T-helper 22 cell (primary cell): ENCODE data around the gene ZNF423.

Experiments
- DNase-seq: peaks from one replicate; pipeline ENCODE4 v3.0.0-alpha.2; 2020; ENCODE audit warnings: low read depth

The ZNF423 gene

DNA sequence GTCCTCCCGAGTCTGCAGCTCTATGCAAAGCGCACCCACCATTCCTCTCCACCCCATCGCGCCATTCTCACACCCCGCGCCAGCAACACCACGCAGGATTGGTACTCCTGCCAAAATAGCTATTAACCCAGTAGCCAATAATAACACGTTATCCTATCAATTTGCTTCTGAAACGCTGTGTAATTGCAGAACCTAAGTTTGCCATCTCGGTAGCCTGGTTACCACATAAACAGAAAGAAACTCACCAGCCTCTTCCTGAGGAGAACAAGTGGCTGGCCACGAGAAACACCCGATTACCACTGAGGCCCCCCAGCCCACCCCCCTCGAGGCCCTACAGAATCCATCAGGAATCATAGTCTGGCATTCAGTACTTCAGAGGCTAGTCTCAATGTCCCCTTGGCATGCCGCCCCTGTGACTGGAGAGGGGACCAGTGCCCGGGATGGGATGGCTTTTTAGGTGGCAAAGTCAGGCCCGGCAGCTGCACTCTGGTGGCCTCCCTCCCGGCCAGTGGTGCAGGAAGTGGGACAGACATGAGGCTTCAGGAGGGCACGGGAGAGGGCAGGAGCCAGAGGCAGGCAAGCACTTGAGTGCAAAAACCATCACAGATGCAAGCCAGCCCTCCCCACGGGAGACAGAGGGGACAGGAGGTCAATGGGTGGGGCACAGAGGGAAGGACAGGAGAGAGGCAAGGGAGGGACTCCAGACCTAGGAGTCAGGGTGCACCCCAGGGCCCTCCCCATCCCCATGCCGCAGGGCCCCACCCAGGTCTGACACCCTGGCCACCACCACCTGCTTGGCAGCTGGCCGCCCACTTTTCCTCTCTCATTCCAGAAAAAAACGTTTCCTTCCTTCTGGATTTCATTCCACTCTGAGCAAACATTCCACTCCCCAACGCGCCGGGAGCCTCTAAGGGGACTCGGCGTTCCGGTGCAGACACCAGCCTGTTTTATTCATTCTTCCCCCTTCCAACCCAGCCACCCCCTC lies 192.5 kb downstream of the ZNF423 start:
- DNase-seq = no peak

DNA sequence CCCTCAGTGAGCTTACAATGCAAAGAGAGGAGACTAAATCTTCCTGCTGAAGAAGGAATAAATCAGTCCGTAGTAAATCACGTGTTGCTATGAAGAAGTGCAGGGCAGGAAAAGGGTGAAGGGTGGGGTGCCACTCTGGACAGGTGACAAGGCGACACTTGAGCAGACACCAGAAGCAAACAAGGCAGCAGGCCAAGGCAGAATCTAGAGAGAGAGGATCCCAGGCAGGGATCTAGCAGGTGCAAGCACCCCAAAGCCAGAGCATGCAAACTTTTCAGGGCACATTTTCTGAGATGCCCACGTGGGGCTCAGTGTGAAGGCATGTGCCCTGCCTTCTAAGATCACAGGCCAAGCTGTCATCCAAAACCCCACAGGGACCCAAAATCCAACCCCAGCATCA lies 193.3 kb downstream of the ZNF423 start:
- no peak for DNase-seq

DNA sequence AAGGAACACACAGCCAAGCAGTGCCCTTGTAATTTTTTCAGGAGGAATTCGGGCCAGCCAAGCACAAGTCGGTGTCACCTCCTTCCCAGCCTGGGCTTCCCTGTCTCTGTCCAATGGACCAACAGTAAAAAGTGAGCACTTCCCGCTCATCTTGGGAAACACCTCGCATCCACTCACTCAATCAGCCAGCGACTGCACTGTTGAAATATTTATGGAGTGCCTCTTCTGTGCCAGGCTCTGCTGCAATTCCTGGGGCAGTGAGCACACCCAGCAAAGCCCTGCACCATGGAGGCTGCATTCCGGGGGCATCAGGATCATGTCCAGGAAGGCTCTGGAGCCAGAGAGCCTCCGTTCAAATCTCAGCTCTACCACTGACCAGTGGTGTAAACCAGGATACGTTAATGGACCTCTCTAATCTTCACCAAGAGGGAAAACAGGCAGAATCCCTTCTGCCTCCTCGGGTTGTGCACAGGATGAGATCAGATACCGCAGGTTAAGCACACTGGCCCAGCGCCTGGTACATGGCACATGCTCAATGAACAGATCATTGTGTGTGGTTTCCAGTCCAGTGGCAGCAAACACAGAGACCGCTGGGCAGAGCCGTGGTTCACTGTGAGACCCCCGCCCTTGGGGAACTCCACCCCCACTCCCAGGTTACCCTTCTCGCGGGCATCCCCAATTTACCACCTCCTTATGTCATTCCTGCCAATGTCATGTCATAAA lies 194.3 kb downstream of the ZNF423 start:
- no peak for DNase-seq

DNA sequence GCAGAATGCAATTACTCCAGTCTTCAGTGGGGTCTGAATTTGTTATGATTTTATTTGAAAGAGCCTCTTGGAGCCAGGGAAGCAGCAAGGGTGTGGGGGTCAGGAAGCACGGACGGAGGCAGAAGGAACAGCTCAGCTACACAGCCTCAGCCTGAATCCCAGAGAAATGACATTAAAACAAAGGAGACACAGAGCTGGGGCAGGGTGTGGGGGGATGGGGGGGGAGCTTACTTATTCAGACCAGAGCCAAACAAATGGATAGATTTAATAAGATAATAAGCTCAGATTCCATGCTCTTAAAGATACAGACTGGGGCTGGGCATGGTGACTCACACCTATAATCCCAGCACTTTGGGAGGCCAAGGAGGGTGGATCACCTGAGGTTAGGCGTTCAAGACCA lies 195.3 kb downstream of the ZNF423 start:
- no peak for DNase-seq

DNA sequence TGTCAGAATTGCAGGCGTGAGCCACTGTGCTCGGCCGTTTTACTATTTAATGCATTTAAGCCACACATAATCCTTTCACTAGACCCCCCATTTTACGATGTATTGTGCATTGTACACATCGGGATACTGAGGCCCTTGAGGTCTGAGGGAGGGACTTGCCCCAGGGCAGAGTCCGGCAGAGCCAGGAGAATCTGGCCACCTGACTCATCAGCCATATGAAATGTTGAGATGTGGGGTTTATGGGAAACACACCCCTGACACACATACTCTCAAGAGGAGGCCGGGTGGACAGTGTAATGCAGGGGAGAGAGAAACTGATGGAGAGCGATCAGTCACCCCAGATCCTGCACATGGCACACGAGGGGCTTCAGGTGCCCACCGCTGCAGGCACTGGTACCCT lies 196.6 kb downstream of the ZNF423 start:
- DNase-seq = no peak

DNA sequence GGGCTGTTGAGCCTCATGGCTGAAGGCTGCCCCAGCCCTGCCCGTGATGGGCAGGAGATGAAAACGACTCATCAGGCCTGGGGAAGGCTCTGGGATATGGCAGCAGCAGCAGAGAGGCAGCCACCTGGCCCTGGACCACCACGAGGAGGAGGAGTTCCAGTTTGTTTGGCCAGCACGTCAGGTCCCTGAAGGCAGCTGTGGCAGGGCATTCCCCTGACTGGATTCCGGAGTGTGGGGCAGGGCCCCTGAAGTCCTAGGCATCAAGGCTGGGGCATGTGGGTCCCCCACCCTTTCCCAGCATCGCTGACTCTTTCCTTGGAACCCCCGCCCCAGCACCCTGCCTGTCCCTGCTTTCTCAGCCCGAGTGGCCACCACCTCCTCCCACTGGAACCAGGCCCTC lies 197.4 kb downstream of the ZNF423 start:
- DNase-seq = no peak

DNA sequence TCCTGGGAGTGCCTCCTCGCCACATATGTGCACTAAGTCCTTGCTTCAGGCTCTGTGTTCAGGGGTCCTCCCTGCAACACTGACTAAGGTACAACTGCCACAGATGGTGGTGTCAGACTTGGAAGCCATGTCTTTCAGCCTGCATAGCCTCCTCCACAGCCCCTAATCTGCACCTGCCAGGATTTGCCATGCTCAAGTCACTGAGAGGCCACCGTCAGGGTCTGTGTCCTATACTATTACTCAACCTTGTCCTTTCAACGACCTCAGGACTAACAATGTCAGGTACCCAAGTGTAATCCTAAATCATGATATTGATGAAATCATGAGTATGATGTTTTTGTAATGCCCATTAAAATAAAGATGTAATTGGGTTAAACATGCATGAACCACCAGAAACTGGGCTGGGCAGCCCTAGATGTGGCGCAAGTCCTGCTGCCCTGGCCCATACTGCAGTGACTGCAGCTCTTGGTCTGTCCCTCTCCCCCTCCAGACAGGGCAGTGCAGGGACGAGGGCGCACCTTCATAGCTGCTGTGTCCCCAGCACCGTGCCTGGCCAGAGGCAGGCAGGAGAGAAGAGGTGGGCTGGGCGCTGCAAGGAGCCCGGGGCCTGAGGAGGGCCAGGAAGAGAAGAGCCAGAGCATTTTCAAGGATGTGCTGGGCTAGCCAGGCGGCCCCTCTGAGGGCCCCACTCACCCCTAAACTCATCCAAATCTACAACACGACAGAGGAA lies 198.0 kb downstream of the ZNF423 start:
- no peak for DNase-seq

DNA sequence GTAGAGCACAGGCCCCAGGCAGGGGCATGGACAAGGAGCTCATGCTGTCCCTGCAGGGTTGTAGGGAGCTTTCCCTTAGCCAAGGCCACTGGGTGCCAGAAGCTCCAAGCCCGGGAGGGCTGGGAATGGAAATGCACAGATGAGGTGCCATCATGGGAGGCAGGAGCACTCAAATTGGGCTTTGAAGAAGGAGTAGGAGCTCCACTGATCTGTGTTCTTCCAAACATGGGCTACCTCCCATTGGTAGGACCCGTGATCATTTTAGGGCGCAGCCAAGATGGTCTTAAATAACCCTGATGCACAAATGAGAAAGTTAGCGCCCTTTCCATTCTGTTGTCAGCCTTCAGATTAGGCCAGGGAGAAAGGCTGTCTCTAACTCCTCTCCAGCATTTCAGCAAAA lies 201.5 kb downstream of the ZNF423 start:
- no peak for DNase-seq

DNA sequence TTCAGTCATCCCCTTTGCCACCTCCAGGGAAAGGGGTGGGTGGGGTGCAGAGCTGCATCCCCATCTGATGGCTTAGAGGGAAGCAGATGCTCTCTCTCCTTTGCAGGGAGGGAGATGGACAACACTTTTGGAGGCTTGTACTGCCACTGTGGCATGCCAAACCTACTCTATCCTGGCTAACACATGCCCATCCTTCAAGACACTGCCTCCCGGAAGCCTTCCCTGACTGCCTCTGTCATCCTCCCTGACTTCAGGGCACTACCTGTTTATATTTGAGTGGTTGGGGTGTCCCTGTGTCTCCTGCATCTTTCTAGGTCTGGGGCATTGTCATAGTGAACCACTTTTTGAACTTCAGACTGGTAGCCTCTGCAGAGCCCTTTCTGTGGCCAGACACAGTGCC lies 202.3 kb downstream of the ZNF423 start:
- no peak for DNase-seq

DNA sequence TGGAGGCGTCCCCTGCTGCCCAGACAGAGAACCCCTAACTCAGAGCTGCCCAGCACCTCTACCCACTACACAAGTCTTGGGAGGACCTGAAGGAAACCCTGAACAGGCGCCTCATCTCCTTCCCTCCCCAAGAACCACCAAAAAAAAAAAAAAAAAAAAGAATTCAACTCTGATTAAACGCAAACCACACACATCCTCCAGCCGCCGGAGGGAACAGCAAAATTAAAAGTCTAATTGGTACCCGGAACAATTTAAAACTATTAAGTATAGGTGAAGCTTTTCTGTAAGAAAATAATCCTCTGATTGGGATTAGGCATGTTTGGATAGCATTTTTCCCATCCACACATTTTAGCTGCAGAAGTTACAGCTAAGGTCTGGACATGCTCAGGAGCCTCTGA lies 202.7 kb downstream of the ZNF423 start:
- DNase-seq = no peak

DNA sequence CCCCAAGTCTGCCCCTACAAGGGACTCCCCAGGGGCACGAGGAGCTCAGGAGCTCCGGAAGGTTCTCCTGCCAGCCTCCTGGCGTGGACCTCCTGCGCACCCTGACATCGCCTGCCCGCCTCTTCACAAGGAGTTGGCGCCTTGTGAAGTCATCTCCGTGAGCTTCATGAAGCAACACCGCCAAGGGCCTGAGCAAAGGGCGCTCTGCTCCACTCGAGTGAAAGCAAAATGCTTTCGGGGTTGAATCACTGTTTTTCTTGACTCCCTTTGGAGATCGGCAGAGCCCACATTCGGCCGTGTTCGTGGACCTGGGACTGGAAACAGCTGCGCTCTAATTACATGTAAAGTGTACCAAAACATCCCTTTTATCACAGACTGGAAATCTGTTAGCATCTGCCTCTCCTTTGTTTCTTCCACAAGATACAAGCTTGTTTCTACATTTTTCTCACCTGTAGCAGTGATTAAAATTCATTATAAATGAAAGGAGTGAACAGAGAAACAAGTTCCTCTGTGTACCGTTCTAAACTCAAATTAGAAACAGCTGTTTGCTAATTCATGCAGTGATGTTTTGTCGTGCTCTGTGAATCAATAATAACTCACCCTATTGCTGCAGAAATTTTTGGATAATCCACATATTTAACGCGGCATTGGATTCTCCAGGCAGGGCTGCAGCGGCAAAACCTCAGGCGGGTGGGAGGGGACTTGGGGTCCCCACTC lies 203.3 kb downstream of the ZNF423 start:
- DNase-seq = no peak

DNA sequence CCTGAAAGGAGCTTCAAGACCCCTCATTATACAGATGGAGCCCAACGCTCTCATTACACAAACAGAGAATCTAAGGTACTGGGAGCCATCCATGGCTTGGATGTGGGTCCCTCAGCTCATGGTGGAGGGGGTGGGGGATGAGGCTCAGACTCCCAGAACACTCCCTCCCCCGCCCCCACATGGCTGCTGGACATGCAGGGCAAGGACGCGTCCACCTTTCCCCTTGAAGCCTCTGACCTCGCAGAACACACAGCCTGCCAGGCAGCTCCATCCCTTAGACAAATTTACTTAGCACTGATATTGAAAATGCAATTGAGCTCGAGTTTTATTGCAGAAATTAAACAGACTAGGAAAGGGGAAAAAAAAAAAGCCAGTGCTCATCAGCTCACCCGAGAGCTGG lies 203.9 kb downstream of the ZNF423 start:
- DNase-seq = no peak

DNA sequence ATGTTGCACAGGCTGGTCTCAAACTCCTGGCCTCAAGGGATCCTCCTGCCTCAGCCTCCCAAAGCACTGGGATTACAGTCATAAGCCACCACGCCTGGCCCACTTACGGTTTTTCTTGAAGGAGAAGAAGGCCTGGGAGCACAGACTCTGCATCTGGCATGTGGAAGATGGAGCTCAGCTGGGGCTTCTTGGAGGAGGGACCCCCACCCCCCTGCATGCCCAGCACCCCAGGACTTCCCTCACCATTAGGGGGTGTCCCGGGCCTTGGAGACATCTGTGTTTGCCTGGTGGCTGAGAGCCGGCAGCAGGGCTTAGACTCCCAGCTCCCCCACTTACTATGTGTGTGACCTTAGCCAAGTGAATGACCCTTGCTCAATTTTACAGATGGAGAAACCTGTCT lies 204.7 kb downstream of the ZNF423 start:
- DNase-seq = no peak

DNA sequence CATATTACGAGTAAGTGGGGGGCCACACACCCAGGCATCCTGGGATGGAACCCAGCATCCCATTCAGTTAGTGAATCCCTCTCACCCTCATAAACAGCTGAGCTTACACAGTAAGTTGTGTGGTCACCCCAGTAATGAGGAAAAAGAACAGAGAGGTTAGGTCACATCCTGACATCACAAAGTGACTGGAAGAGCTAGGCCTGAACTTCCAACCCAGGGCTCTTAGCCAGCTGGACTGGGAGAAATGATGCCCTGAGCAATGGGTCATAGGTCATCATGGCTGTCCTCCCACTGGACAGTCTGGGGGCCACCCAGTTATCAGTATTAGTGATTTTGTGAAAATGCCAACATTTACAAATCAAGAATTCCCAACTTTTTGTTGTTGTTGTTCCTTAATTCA lies 205.3 kb downstream of the ZNF423 start:
- no peak for DNase-seq

DNA sequence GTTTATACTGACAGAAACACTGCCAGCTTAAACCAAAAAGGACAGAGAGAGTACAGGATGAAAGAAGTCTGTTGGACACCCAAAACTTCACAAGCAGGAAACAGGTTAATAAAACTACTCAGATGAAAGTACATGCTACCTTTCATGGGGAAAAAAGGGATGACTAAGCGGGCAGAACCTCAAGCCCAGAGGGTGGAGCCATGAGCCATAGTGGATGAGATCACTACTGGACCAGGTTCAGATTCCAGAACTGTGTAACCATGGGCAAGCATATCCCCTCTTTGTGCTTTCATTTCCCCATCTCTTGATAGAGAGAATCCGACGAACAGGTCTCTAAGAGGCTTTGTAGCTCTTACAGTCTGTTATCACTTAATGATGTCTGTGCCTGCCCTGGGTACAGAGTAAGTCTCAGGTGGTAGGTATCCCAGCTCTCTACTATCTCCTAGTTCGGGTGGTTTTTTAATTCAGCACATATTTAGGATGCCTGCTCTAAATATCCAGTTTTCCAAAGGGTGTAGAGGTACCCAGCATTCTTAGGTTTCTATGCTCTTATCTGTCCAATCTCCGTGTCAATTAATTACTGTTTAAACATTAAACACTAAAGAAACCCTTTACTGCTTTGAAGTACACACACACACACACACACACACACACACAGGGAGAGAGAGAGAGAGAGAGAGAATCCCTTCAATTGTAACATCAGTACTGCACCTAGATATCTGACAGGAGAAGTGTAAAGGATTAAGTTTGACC lies 206.7 kb downstream of the ZNF423 start:
- DNase-seq = no peak

DNA sequence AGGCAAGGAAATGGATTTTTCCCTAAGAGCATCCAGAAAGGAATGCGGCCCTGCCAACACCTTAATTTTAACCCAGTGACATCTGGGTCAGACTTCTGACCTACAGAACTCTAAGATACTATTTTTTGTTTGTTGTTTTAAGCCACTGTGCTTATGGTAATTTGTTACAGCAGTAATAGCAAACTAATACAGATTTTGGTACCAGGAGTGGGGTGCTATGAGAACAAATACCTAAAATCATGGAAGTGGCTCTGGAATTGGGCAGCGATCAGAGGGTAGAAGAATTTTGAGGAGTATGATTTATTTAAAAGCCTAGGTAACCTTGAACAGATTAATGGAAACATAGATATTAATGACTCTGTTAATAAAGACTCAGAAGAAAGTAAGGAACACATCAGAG lies 208.2 kb downstream of the ZNF423 start:
- DNase-seq = no peak

DNA sequence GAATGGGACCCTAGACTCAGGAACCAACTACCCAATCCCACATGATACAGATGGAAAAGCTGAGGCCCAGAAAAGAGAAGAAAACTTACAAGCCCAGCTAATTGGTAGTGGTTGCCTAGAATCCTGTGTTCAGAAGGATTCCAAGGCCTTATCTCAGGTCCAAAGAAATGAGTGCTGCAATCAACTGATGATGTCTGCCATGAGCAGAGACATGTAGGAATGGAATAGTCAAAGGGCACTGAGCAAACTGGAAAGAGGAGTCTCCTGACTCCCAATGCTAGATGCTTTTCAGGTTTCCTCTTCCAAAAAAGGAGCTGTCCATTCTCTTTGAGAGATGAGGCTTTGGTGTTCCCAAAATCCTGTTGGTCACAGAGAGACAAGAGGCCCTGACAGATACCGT lies 210.6 kb downstream of the ZNF423 start:
- DNase-seq = no peak

DNA sequence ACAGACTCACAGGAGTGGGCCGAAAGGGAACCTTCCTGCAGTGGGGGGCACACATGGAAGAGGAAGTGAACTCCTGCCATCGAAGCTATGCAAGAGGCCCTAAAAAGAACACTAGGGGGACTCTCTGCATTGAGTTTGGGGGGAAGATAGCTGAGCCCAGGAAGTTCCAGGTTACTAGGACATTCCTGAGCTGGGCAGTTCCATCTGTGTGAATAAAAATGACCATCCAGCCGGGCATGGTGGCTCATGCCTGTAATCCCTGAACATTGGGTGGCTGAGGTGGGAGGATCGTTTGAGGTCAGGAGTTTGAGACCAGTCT lies 211.8 kb downstream of the ZNF423 start:
- no peak for DNase-seq

DNA sequence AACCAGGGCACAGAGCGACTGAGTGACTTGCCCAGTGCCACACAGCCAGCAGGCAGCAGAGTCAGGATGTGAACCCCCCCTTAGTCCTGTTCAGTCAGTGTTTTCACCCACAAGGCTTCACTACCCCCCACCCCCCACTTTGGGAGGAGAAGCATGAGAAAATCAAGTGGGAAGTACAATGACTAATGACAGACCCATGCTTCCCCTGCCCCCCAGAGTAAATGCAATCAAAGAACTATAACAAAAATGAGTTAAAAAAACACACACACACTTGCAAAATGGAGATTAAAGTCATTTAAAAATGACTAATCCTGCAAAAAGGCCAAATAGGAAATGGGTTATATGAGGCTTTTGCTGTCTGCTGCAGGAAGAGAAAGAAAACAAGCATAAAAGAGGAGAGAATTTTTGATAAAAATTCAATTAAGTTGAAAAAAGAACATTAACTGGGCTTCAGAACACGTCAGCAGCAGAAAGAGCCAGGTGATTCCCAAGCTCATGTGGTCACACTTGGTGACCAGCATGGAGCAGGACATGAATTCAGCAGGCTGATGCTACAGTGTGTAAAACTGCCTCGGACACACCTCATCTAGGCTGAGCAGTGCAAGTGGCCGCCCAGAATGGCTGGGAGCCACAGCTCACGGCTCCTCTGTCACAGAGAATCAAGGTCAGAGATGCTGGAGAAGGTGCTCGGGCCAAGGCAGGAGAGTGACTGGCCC lies 212.3 kb downstream of the ZNF423 start:
- no peak for DNase-seq

DNA sequence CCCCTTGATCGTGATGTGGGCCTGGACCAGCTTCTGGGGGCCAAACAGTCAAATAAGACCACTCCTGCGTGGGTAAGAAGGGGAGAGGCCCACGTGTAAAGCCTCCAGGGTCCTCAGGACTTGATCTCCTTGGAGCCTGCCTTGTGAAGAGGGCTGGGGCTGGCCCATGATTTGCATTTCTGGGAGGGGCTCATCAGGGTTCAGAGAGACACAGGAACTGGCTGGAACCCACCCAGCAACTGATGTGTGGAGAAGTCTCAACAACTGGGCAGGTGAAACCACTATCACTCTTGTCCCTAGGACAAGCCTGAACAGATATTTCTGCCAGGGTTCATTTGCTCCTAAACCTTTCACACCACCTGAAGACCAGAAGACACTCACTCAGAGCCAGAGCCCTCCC lies 214.7 kb downstream of the ZNF423 start:
- no peak for DNase-seq

DNA sequence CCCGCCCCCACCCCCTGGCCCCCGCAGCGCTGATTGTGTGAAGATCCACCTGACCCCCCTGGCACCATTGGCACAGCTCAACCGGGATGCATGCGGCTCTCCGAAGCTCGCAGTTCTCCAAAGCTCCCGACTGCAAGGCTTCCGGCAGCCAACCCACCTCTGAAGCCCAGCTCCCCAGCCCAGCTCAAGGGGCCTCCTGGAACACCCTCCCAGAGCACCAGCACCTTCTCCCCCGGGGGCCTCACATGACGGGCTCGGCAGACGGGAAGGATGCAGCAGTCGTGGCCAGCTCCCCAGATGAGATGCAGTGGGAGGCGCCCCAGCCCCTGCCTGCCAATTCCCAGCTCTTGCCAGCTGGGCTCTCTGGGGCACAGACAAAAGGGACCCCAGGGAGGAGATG lies 215.3 kb downstream of the ZNF423 start:
- no peak for DNase-seq
